ENCODE data around the gene IL18R1.

The IL18R1 gene

GRCh38 chr2:102376052-102376591, 20.5 kb downstream of the IL18R1 start:
- Histone ChIP-seq H3F3A (ENCODE audit: control insufficient read depth, insufficient read depth) (no peaks in the 10 kb centered on the region), H3K4me2 (ENCODE audit: low read length) (no peak overlapping the region), H3K27ac (ENCODE audit: low read depth, low read length) (no peak overlapping the region), H4K20me1 (ENCODE audit: control insufficient read depth, insufficient read depth, low read depth, low read length) (no peaks in the 10 kb centered on the region), H3K4me1 (ENCODE audit: control insufficient read depth, low read length) (no peaks in the 10 kb centered on the region), H3K4me3 (ENCODE audit: low read length) (no peak overlapping the region), H3K27me3 (ENCODE audit: control insufficient read depth, low read length) (no peaks in the 10 kb centered on the region), H3K9me3 (ENCODE audit: control insufficient read depth, insufficient read depth, low read length) (0 out of 2 replicates have a peak, but pooled peaks cover 2% of the 10 kb centered on the region), H3K36me3 (ENCODE audit: control insufficient read depth, low read length) (no peaks in the 10 kb centered on the region), H3K79me2 (ENCODE audit: control insufficient read depth, low read length) (no peaks in the 10 kb centered on the region), H3K9me2 (replicated peaks; ENCODE audit: control insufficient read depth, low read length) (no peaks in the 10 kb centered on the region)
- TF ChIP-seq EZH2phosphoT487 (IDR thresholded peaks at IDR 0.05; ENCODE audit: borderline replicate concordance, low read length) (no peak), CTCF (IDR thresholded peaks at IDR 0.05; ENCODE audit: low read depth, low read length, poor library complexity, severe bottlenecking) (no peak)

GRCh38 chr2:102383722-102384121, 28.1 kb downstream of the IL18R1 start:
- no peaks in the 10 kb centered on the region for H3K4me1 ChIP-seq (ENCODE audit: control insufficient read depth, low read length)
- no peaks in the 10 kb centered on the region for H4K20me1 ChIP-seq (ENCODE audit: control insufficient read depth, insufficient read depth, low read depth, low read length)
- TF ChIP-seq CTCF (IDR thresholded peaks at IDR 0.05; ENCODE audit: low read depth, low read length, poor library complexity, severe bottlenecking): no peak
- no peak for TF ChIP-seq EZH2phosphoT487 (IDR thresholded peaks at IDR 0.05; ENCODE audit: borderline replicate concordance, low read length)
- H3K4me3 ChIP-seq (ENCODE audit: low read length): no peak overlapping the region
- no peak overlapping the region for H3K27ac ChIP-seq (ENCODE audit: low read depth, low read length)
- no peaks in the 10 kb centered on the region for H3K79me2 ChIP-seq (ENCODE audit: control insufficient read depth, low read length)
- H3K9me3 ChIP-seq (ENCODE audit: control insufficient read depth, insufficient read depth, low read length): no peaks in the 10 kb centered on the region
- H3K4me2 ChIP-seq (ENCODE audit: low read length): no peak overlapping the region
- no peaks in the 10 kb centered on the region for H3K27me3 ChIP-seq (ENCODE audit: control insufficient read depth, low read length)
- no peaks in the 10 kb centered on the region for H3F3A ChIP-seq (ENCODE audit: control insufficient read depth, insufficient read depth)
- no peaks in the 10 kb centered on the region for H3K9me2 ChIP-seq (replicated peaks; ENCODE audit: control insufficient read depth, low read length)
- H3K36me3 ChIP-seq (ENCODE audit: control insufficient read depth, low read length): no peaks in the 10 kb centered on the region

DNA sequence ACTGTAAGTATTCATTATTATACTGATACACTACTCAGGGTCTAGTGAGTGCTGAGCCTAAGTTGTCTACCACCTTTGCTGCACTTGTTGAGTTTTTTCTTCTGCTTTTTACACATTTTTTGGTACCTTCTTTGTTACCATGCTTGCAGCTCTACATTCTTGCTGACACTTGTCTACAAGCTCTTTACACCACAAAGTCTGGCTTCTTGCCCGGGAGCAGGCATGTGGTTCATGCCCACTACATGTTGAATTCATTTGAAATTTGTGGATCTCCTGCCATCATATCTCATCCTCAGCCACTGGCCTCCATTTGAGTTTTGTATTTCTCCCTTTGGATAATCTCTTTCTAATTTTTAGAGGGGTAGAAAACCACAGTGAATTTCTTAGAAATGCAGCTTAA, 29.9 kb downstream of the IL18R1 start:
- Histone ChIP-seq H3K27me3 (ENCODE audit: control insufficient read depth, low read length) (no peaks in the 10 kb centered on the region), H3K4me1 (ENCODE audit: control insufficient read depth, low read length) (no peaks in the 10 kb centered on the region), H3F3A (ENCODE audit: control insufficient read depth, insufficient read depth) (no peaks in the 10 kb centered on the region), H4K20me1 (ENCODE audit: control insufficient read depth, insufficient read depth, low read depth, low read length) (no peaks in the 10 kb centered on the region), H3K79me2 (ENCODE audit: control insufficient read depth, low read length) (no peaks in the 10 kb centered on the region), H3K9me3 (ENCODE audit: control insufficient read depth, insufficient read depth, low read length) (no peaks in the 10 kb centered on the region), H3K4me3 (ENCODE audit: low read length) (no peak overlapping the region), H3K27ac (ENCODE audit: low read depth, low read length) (no peak overlapping the region), H3K36me3 (ENCODE audit: control insufficient read depth, low read length) (no peaks in the 10 kb centered on the region), H3K9me2 (replicated peaks; ENCODE audit: control insufficient read depth, low read length) (no peaks in the 10 kb centered on the region), H3K4me2 (ENCODE audit: low read length) (no peak overlapping the region)
- TF ChIP-seq CTCF (IDR thresholded peaks at IDR 0.05; ENCODE audit: low read depth, low read length, poor library complexity, severe bottlenecking) (no peak), EZH2phosphoT487 (IDR thresholded peaks at IDR 0.05; ENCODE audit: borderline replicate concordance, low read length) (no peak)
